HG02973 (cell line): ENCODE data around the gene PRR14.
"Not testable (repeated sequence)": the region's sequence is repeated elsewhere in the genome, so short reads cannot be mapped to it uniquely, and the experiment has no call there.

Source experiments
- ATAC-seq: cut with Tn5 transposase; IDR thresholded peaks from one replicate; pipeline ENCODE4 v1.9.1; 2021; ENCODE audit warnings: moderate library complexity; ENCODE audit not compliant: unreplicated experiment

The PRR14 gene

DNA sequence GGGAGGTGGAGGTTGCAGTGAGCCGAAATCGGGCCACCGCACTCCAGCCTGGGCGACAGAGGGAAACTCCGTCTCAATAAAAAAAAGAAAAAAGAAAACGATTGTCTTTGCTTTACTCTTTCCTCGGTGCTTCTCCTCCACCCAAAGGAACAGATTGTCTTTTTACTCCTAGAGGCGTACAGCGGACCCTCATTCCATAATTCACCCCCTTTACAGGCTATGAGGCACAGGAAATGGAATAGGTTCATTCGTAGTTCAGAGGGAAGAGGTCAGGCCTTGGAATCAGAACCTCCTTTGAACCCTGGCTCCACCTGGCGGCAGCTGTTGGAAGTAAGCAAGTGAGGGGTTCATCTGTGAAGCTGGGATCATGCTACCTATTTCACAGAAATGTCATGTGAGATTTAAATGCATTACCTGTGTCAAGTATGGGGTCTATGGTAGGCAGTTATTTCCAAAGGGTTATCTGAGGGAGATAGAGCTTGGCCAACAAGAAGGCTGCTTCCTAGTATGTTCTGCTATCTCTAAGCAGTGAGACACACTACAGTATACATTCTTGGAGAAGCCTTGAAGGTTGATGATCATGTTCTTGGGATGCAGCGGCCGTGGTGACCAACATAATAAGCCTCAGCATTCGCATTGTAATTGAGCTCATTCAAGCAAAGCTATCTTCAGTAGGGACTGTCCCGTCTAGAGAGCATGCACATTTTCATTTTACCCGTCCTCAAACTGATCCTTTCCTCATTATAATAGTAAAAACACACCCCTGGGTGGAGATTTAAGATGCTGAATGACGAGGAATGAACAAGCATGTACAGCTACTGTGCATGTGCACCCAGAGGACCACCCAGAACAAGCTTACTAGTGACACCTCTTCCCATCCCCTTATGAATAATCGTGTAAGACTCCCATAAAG is 21.9 kb upstream of the PRR14 start:
- ATAC-seq = no peak

DNA sequence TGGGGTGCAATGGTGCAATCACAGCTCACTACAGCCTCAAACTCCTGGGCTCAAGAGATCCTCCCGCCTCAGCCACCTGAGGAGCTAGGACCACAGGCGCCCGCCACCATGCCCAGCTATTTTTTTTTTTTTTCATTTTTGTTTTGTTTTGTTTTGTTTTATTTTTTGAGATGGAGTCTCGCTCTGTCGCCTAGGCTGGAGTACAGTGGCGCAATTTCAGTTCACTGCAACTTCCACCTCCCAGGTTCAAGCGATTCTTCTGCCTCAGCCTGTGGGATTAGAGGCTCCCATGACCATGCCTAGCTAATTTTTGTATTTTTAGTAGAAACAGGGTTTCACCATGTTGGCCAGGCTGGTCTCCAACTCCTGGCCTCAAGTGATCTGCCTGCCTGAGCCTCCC is 18.3 kb upstream of the PRR14 start:
- ATAC-seq = not testable (repeated sequence)

DNA sequence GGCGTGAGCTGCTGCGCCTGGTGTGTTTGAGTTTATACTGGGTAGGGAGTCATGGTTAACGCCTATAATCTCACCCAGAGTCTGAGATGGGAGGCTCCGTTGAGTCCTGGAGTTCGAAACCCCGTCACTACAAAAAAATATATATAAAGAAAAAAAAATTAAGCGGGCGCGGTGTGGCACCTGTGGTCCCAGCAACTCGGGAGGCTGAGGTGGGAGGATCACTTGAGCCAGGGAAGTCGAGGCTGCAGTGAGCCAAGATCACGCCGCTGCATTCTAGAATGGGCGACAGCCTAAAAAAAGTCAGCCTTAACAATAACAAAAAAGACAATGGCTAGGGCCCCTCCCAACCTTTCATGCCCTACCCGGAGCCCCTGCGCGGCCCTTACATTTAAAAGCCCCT is 17.2 kb upstream of the PRR14 start:
- no peak for ATAC-seq

DNA sequence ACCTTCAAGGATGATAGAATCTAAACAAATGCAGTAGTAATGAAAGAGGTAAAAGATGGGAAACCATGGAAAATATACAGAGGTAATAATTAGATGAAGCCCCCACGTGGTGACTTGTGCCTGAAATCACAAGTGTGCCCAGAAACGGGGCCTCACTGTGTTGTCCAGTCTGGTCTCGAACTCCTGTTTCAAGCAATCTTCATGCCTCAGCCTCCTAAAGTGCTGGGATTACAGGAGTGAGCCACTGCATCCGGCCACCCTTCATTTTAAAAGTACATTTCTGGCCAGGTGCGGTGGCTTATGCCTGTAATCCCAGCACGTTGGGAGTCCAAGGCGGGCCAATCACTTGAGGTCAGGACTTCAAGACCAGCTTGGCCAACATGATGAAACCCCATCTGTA is 14.2 kb upstream of the PRR14 start:
- no peak for ATAC-seq

DNA sequence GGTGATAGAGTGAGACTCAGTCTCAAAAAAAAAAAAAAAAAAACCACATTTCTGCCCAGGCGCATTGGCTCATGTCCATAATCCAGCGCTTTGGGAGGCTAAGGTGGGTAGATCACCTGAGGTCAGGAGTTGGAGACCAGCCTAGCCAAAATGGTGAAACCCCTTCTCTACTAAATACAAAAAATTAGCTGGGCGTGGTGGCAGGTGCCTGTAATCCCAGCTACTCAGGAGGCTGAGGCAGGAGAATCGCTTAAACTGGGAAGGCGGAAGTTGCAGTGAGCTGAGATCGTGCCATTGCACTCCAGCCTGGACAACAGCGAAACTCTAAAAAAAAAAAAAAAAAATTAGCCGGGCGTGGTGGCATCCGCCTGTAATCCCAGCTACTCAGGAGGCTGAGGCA is 13.6 kb upstream of the PRR14 start:
- not testable (repeated sequence) for ATAC-seq

DNA sequence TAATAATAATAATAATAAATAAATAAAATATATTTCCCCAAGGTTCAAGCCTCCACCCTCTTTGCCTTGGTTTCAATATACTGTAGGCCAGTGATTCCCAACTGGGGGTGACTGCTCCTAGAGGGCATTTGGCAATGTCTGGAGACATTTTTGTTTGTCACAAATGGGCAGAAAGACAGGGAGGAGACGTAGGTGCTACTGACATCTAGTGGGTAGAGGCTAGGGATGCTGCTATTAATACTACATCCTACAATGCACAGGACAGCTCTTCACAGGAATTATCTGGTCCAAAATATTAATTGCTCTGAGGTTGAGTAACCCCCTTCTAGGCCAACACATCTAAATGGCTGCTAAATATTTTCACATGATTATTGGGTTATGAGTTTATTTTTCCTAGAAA is 12.8 kb upstream of the PRR14 start:
- no peak for ATAC-seq

DNA sequence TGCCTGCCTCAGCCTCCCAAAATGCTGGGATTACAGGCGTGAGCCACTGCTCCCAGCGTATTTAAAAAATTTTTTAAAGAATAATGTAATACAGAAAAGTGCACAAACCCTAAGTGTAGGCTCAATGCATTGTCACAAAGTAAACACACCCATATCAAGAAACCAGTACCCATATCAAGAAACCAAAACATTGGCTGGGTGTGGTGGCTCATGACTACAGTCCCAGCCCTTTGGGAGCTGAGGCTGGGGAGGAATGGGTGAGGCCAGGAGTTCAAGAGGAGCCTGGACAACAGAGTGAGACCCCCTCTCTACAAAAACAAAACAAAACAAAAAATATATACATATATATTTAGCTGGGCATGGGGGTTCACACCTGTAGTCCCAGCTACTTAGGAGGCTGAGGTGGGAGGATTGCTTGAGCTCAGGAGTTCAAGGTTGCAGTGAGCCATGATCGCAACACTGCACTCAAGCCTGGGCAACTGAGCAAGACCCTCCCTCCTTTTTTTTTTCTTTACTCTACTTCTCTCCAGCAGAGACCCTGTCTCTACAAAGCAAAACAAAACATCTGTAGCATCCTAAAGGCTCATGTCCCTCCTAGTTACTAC is 9.3 kb upstream of the PRR14 start:
- no peak for ATAC-seq

DNA sequence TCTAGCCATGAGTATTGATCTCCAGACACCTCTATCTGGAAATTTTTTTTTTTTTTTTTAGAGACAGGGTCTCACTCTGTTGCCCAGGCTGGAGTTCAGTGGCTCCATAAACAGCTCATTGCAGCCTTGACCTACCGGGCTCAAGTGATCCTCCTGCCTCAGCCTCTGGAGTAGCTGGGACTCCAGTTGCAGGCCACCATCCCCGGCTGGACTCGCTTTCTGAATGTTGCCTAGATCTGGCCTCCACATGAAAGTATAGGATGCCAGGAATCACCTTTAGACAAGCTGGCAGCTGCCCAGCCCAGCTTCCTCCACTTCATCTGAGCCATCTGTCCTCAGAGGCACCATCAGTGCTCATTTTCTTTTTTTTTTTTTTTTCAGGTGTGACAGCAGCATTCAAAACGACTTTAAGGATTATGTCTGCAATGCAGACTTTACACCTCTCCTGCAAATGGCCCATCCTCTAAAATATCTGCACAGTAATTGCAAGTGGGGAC is 6.4 kb upstream of the PRR14 start:
- ATAC-seq = no peak

DNA sequence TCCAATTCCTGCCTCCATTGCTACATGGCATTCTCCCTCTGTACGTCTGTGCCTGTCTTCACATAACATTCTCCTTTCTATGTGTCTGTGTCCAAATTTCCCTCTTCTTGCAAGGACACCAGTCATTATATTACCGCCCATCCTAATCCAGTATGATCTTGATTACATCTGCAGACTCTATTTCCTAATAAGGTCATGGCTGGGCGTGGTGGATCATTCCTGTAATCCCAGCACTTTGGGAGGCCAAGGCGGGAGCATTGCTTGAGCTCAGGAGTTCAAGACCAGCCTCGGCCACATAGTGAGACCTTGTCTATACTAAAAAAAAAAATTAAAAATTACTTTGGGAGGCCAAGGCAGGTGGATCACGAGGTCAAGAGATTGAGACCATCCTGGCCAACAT is 5.0 kb upstream of the PRR14 start:
- no peak for ATAC-seq

DNA sequence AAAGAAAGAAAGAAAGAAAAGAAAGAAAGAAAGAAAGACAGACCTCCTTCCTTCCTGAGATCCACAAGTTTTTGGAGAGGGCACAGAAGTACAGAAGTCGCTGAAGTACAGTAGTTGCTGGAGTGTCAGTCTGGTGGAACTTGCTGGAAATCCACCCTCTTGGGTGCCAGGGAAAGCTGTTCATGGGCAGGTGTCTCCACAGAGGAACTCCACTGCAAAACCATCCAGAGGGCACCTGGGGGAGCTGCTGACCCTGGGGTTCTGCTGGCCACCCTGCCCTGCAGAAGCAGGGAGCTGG is 3.5 kb upstream of the PRR14 start:
- ATAC-seq = no peak

DNA sequence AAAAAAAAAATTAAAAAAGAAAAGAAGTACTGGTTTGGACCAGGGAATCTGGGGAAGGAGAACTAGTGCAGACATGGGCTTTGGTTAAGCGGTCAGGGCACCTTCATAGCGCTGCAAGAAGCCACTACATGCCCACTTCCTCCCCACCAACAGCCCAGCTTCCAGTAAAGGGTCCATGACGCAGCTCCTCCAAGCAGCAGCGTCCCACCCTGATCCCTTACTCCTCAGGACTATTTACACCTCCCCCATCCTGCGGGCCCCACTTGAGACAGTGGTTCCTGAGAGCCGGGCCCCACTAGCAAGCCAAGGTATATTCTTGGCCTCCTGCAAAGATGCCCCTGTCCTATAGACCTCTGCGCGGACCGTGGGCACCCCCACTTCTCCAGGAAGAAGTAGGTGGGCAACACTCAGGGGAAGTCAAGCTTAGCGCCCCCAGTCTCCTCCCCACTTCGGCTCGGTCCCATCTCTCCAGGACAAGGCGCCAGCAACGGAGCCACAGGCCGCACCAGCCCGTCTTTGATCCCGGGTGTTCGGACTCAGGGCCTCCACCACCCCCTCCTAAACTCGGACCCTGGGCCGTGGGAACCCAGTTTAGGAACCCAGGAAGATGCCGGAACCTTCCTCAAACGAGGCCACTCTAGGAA is 913 bp upstream of the PRR14 start:
- no peak for ATAC-seq

DNA sequence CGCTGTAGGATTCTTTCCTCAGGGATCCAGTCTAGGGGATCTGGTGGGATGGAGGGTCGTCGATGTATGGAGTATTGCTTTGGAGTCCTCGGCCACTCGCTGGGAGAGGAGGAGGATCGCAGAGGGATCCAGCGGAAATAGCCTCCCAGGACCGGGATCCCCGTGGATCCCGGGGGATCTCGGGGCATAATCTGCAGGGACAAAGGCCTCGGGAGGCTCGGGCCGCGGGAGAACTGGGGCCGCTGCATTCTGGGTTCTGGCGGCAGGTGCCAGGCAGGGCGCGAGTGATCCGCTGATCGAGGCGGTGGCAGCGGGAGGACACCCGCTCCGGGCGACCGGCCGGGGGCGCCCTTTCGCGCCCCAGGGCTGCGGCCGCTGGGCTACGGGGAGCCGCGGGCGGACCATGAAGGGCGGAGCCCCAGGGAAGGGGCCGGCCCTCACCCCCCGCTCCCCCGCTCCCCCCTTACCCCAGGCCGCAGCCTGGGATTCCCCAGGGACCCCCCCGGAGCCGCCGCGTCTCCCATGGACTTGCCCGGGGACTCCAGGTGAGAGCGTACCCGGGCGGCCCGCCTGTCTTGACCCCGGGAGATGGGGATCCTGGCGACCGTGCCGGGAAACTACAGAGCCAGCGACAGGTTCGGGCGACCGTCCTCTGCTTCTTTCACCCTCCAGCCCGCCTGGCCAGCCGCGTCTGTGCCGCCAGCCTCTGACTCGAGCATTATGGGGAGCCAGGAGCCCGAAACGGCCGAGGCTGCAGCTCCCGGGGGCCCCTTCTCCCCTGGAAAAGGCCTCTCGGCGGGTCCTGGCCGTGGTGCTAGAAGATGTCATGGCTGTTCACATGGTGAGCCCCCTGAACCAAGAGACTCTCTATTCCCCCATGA is 604 bp downstream of the PRR14 start:
- ATAC-seq = peak; percentile 41

DNA sequence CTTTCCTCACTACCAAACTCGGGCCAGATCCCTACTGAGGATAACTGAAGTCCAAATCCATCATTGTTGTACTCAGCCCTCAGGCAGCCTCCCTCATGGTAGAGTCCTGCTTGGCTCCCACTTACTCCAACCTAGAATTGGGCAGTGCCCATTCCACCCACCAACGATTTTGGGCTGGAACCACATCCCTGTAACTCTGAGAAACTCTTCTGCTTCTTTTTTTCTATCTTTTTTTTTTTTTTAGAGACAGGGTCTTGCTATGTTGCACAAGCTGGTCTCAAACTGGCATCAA is 1.2 kb downstream of the PRR14 start:
- no peak for ATAC-seq

DNA sequence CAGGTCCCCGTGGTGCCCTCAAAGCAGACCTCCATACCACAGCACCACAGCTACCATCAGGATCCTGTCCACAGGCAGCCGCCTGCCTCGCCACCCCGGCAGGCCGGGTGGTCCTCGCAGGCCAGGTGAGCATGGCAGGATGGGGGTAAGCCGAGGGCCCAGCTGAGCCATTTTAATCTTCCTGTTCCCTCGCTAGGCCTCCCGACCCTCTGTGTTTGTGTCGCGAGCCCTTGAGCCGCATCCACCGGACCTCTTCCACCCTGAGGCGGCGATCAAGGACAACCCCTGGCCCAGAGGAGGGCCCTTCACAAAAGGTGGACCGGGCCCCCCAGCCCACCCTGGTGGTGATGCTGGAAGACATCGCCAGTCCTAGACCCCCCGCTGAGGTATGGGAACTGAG is 2.0 kb downstream of the PRR14 start:
- ATAC-seq = no peak

DNA sequence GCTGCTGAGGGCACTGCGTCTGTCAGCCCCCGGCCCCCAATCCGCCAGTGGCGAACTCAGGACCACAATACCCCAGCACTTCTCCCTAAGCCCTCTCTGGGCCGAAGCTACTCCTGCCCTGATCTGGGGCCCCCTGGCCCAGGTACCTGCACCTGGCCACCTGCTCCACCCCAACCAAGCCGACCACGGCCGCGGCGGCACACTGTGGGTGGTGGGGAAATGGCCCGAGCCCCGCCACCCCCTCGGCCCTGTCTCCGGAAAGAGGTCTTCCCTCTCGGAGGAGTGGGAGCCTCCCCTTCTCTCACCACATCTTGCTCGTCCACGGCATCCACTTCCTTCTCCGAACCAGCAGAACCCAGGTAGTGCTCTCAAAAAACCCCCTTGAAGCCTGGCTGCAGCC is 4.1 kb downstream of the PRR14 start:
- no peak for ATAC-seq

DNA sequence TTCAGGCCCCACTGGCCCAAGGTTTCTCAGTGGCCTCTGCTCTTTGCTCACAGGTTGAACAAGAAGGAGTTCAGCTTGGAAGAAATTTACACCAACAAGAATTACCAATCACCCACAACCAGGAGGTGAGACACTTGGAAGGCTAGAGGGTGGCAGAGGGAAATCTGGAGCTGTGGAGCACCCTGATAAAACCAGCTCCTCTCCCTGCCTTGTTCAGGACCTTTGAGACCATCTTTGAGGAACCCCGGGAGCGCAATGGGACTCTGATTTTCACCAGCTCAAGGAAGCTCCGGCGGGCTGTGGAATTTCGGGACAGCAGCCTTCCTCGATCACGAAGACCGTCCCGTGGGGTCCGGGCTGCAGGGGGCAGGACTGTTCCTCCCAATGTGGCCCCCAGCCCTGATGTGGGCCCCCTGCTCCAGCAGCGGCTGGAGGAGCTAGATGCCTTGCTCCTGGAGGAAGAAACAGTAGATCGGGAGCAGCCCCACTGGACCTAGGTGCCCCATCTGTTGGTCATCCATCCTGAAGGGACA is 5.1 kb downstream of the PRR14 start:
- ATAC-seq = no peak

DNA sequence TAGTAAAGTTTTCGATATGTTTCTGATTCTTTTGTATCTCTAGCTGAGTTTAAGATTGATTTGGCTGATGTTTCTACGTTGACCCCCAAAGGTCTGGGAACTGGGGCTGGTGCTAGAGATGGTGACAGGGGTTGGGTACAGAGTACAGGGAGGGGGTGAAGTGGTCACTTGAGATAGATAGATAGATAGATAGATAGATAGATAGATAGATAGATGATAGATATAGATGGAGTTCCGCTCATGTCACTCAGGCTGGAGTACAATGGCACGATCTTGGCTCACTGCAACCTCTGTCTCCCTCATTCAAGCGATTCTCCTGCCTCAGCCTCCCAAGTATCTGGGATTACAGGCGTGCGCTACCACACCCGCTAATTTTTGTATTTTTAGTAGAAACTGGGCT is 5.6 kb downstream of the PRR14 start:
- no peak for ATAC-seq

DNA sequence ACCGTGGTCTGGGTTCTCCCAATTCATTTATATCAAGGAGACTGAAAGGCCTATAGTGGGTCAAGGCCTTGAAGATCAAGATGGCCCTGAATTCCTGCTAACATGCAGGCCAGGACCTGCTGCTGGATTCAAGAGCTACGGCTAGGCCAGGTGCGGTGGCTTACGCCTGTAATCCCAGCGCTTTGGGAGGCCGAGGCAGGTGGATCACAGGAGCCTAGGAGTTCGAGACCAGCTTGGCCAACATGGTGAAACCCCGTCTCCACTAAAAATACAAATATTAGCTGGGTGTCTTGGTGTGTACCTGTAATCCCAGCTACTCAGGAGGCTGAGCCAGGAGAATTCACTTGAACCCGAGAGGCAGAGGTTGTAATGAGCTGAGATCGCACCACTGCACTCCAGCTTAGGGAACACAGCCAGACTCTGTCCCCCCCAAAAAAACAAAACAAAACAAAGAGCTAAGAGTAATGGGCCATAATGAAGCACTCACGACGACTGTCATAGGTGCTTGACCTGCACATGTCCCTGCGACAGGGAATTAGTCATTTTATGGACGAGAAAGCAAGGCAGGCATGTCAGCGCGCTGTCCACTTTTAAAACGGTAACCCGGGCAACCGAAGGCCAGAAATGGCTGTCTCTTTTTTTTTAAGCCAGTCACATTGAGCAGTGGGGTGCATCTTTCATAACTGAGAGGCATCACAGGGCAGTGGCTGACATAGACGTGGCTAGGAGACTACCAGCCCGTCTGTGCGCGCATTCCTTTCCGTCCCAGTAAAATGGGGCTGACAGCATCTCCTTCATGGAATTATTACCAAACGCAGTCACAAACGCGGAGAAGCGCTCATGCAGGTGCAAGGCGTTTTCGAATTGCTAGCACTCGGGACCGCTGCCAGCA is 6.5 kb downstream of the PRR14 start:
- ATAC-seq = no peak

DNA sequence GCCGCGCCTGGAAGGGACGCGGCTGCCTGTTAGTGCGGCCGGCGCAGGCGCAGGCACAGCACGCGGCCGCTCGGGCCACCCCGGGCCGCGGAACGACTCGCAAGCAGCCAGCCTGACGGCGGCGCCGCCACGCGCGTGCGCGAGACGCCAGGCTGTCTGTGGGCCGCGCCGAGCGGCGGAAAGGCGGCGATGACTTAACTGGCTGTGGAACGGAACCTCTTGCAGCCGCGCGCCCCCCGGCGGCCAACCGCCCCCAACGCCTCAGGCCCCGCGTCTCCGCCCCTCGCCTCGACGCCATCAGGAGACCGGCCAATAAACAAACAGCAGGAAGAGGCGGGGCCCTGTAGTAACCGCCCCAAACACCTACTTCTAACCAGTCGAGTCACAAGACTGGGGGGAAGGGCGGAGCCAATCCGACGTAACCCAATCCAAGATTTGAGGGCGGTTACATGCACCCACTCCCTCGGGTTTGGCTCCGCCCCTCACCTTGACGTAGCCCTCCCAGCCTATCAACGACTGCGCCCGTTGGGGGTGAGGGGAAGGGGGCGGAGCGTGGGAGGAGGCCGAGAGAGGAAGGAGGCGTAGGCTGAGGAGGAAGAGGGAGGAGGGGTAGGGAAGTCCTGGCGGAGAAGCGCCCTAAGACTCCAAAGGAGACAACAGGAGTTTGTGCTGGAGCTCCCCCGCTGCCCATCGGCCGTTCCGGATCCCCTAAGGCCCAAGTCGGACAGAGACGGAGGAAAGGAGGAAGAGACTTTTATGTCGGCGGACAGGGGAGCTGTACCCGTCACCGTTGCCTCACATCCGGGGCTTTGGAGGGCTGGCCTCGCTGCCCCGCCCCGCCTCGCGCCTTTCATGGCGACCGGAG is 7.3 kb downstream of the PRR14 start, which contains the start of gene FBRS:
Gene FBRS, plus strand, starts transcription at position 566 of the 865 bp plus-strand sequence. CDS start 1,088 bp downstream, outside the sequence.
- ATAC-seq = peak; percentile 58
